ENCODE measurements around the gene POLR3C.
"Not testable (repeated sequence)": the region's sequence is repeated elsewhere in the genome, so short reads cannot be mapped to it uniquely, and the experiment has no call there.

POLR3C gene

GRCh38 chr1:145822779-145823331 is 1.1 kb upstream of the POLR3C start:
- not testable (repeated sequence) for DNase-seq (ENCODE audit: low spot score)

GRCh38 chr1:145824499-145824842 is 471 bp downstream of the POLR3C start:
- peak; percentile 34 for DNase-seq (ENCODE audit: low spot score)

- peak; percentile 21 for DNase-seq (ENCODE audit: low spot score)
These were observed 2.0 kb downstream of the POLR3C start for GRCh38 chr1:145826030-145826429.

GRCh38 chr1:145827966-145828365 is 4.0 kb downstream of the POLR3C start:
- no peak for DNase-seq (ENCODE audit: low spot score)

- DNase-seq (ENCODE audit: low spot score): peak; percentile 81
These were observed 4.5 kb downstream of the POLR3C start for GRCh38 chr1:145828367-145829026.

- not testable (repeated sequence) for DNase-seq (ENCODE audit: low spot score)
These were observed 6.8 kb downstream of the POLR3C start for GRCh38 chr1:145830810-145831209.

GRCh38 chr1:145837656-145838055 is 13.7 kb downstream of the POLR3C start:
- DNase-seq (ENCODE audit: low spot score): no peak

- no peak for DNase-seq (ENCODE audit: low spot score)
These were observed 19.0 kb downstream of the POLR3C start for GRCh38 chr1:145843031-145843430.

- no peak for DNase-seq (ENCODE audit: low spot score)
These were observed 21.1 kb downstream of the POLR3C start for GRCh38 chr1:145845144-145845513.

- peak; percentile 84 for DNase-seq (ENCODE audit: low spot score)
These were observed 21.6 kb downstream of the POLR3C start, which contains the start of gene NUDT17 for GRCh38 chr1:145845514-145846161. NUDT17 (plus strand) TSS chr1:145845630; CDS start chr1:145845641, 11 bp downstream.

- peak; percentile 48 for DNase-seq (ENCODE audit: low spot score)
These were observed 22.2 kb downstream of the POLR3C start for GRCh38 chr1:145846201-145846612.

GRCh38 chr1:145847827-145848226 is 23.8 kb downstream of the POLR3C start:
- no peak for DNase-seq (ENCODE audit: low spot score)

- no peak for DNase-seq (ENCODE audit: low spot score)
These were observed 25.6 kb downstream of the POLR3C start for GRCh38 chr1:145849356-145850160.

- DNase-seq (ENCODE audit: low spot score): no peak
These were observed 31.5 kb downstream of the POLR3C start for GRCh38 chr1:145855426-145855948.

GRCh38 chr1:145857170-145857569 is 33.2 kb downstream of the POLR3C start:
- DNase-seq (ENCODE audit: low spot score): no peak

- peak; percentile 32 for DNase-seq (ENCODE audit: low spot score)
These were observed 34.4 kb downstream of the POLR3C start for GRCh38 chr1:145858238-145858900.

- DNase-seq (ENCODE audit: low spot score): peak; percentile 56
These were observed 35.0 kb downstream of the POLR3C start, which contains the start of gene PIAS3 for GRCh38 chr1:145858901-145859490. PIAS3 (minus strand) TSS chr1:145859081; CDS start chr1:145858990, 91 bp downstream.

- peak; percentile 50 for DNase-seq (ENCODE audit: low spot score)
These were observed 35.6 kb downstream of the POLR3C start for GRCh38 chr1:145859491-145860023.

- no peak for DNase-seq (ENCODE audit: low spot score)
These were observed 39.5 kb downstream of the POLR3C start for GRCh38 chr1:145863282-145864018.

- DNase-seq (ENCODE audit: low spot score): no peak
These were observed 44.2 kb downstream of the POLR3C start for GRCh38 chr1:145868232-145868631.

Data from hematopoietic multipotent progenitor cell treated with erythropoietin and hydrocortisone succinate and interleukin-3 and kit ligand, for 15 days (in vitro differentiated cells).